Breast epithelium (tissue), 3 donors: ENCODE data around the gene LRIG2.

ENCODE experiments used
- CTCF ChIP-seq, 3 donors: fragments of 450-650 bp; IDR thresholded peaks; one replicate each; pipeline ENCODE4 v1.5.1; 2016 to 2017; ENCODE audit warnings: antibody characterized with exemption in 3 of 3, mild to moderate bottlenecking in 3 of 3, moderate library complexity in 3 of 3
- POLR2A ChIP-seq: fragments of 450-650 bp; IDR thresholded peaks from one replicate; pipeline ENCODE4 v1.6.1; 2016; ENCODE audit warnings: antibody characterized with exemption, mild to moderate bottlenecking, moderate library complexity
- POLR2AphosphoS5 ChIP-seq, 3 donors: sonication (generic); formaldehyde crosslinking; IDR thresholded peaks; one replicate each; pipeline ENCODE4 v1.6.1; 2017; ENCODE audit warnings: antibody characterized with exemption in 3 of 3

- no peak for TF ChIP-seq POLR2AphosphoS5 (IDR thresholded peaks at IDR 0.05)
- TF ChIP-seq CTCF (IDR thresholded peaks at IDR 0.05): no peak
- TF ChIP-seq POLR2A: no peak
Measured at GRCh38 chr1:113094506-113094905, 21.5 kb downstream of the LRIG2 start.
